Astrocyte of the spinal cord (primary cell): ENCODE data around the gene UGT1A7.

Experiments
- DNase-seq: peaks from one replicate; pipeline ENCODE4 v3.0.0; 2011; ENCODE audit warnings: low read depth, low spot score
- H3K4me3 ChIP-seq: 2 replicates; pipeline ENCODE4 v1.5.1; 2011; ENCODE audit warnings: low read depth, mild to moderate bottlenecking, low read length, moderate library complexity
- CTCF ChIP-seq: IDR thresholded peaks from 2 replicates; pipeline ENCODE4 v1.5.1; 2012; ENCODE audit warnings: low read depth, mild to moderate bottlenecking, low read length, inconsistent platforms
- in situ Hi-C: cut with HindIII; loops from 2 replicates; pipeline ENCODE4 v1.10.0; 2017; ENCODE audit warnings: low sequenced_read_pairs

The UGT1A7 gene

GRCh38 chr2:233791883-233792329, 110.2 kb downstream of the UGT1A7 start:
- H3K4me3 ChIP-seq, result no peak overlapping the region
- no peak for DNase-seq
- in situ Hi-C loops, result no loop called here
- no peak for TF ChIP-seq CTCF

GRCh38 chr2:233792720-233793119, 111.0 kb downstream of the UGT1A7 start:
- H3K4me3 ChIP-seq, result no peak overlapping the region
- in situ Hi-C loops, result no loop called here
- no peak for TF ChIP-seq CTCF
- DNase-seq, result no peak

GRCh38 chr2:233793465-233794127, 111.9 kb downstream of the UGT1A7 start:
- in situ Hi-C loops, result no loop called here
- DNase-seq, result no peak
- TF ChIP-seq CTCF, result no peak
- no peak overlapping the region for H3K4me3 ChIP-seq

- no peak overlapping the region for H3K4me3 ChIP-seq
- no peak for DNase-seq
- in situ Hi-C loops, result no loop called here
- no peak for TF ChIP-seq CTCF
Observed at GRCh38 chr2:233794128-233794658, 112.5 kb downstream of the UGT1A7 start.

GRCh38 chr2:233795735-233796171, 114.1 kb downstream of the UGT1A7 start:
- DNase-seq, result no peak
- TF ChIP-seq CTCF, result no peak
- no peak overlapping the region for H3K4me3 ChIP-seq
- in situ Hi-C loops, result no loop called here

GRCh38 chr2:233796254-233796653, 114.6 kb downstream of the UGT1A7 start:
- H3K4me3 ChIP-seq, result no peak overlapping the region
- TF ChIP-seq CTCF, result no peak
- DNase-seq, result no peak
- in situ Hi-C loops, result no loop called here
